DMS53 (cell line): ENCODE data around the gene INPP5D.
"Not testable (repeated sequence)": the region's sequence is repeated elsewhere in the genome, so short reads cannot be mapped to it uniquely, and the experiment has no call there.

ENCODE experiments used
- DNase-seq: peaks from one replicate; lab custom pipeline; 2025; lab: John Stamatoyannopoulos, UW

The INPP5D gene

GRCh38 chr2:233142355-233142897 is 82.3 kb downstream of the INPP5D start:
- no peak for DNase-seq

- no peak for DNase-seq
These were observed 83.7 kb downstream of the INPP5D start for GRCh38 chr2:233143700-233144331.

- no peak for DNase-seq
These were observed 85.6 kb downstream of the INPP5D start for GRCh38 chr2:233145726-233146125.

GRCh38 chr2:233146194-233146593 is 86.1 kb downstream of the INPP5D start:
- no peak for DNase-seq

- DNase-seq = no peak
These were observed 87.1 kb downstream of the INPP5D start for GRCh38 chr2:233147136-233147828.

- no peak for DNase-seq
These were observed 87.7 kb downstream of the INPP5D start for GRCh38 chr2:233147829-233148167.

- DNase-seq = no peak
These were observed 88.2 kb downstream of the INPP5D start for GRCh38 chr2:233148354-233148753.

GRCh38 chr2:233152541-233152940 is 92.4 kb downstream of the INPP5D start:
- no peak for DNase-seq

- no peak for DNase-seq
These were observed 93.1 kb downstream of the INPP5D start for GRCh38 chr2:233153146-233153798.

GRCh38 chr2:233156001-233156400 is 95.9 kb downstream of the INPP5D start:
- DNase-seq = no peak

- DNase-seq = not testable (repeated sequence)
These were observed 96.3 kb downstream of the INPP5D start for GRCh38 chr2:233156461-233156860.

GRCh38 chr2:233161730-233162129 is 101.6 kb downstream of the INPP5D start:
- no peak for DNase-seq

GRCh38 chr2:233162770-233163169 is 102.6 kb downstream of the INPP5D start:
- no peak for DNase-seq

GRCh38 chr2:233163486-233164103 is 103.5 kb downstream of the INPP5D start:
- DNase-seq = no peak

GRCh38 chr2:233164128-233164635 is 104.0 kb downstream of the INPP5D start:
- DNase-seq = no peak

- DNase-seq = no peak
These were observed 104.8 kb downstream of the INPP5D start for GRCh38 chr2:233164967-233165366.

- no peak for DNase-seq
These were observed 105.4 kb downstream of the INPP5D start for GRCh38 chr2:233165543-233165894.

- DNase-seq = no peak
These were observed 105.9 kb downstream of the INPP5D start for GRCh38 chr2:233165895-233166661.

- DNase-seq = no peak
These were observed 108.3 kb downstream of the INPP5D start for GRCh38 chr2:233168445-233168844.

- no peak for DNase-seq
These were observed 108.8 kb downstream of the INPP5D start for GRCh38 chr2:233168919-233169318.

- DNase-seq = no peak
These were observed 111.2 kb downstream of the INPP5D start for GRCh38 chr2:233171344-233171743.

- DNase-seq = no peak
These were observed 113.0 kb downstream of the INPP5D start for GRCh38 chr2:233173115-233173514.
